ENCODE results near the gene NDOR1.

NDOR1 gene

DNA sequence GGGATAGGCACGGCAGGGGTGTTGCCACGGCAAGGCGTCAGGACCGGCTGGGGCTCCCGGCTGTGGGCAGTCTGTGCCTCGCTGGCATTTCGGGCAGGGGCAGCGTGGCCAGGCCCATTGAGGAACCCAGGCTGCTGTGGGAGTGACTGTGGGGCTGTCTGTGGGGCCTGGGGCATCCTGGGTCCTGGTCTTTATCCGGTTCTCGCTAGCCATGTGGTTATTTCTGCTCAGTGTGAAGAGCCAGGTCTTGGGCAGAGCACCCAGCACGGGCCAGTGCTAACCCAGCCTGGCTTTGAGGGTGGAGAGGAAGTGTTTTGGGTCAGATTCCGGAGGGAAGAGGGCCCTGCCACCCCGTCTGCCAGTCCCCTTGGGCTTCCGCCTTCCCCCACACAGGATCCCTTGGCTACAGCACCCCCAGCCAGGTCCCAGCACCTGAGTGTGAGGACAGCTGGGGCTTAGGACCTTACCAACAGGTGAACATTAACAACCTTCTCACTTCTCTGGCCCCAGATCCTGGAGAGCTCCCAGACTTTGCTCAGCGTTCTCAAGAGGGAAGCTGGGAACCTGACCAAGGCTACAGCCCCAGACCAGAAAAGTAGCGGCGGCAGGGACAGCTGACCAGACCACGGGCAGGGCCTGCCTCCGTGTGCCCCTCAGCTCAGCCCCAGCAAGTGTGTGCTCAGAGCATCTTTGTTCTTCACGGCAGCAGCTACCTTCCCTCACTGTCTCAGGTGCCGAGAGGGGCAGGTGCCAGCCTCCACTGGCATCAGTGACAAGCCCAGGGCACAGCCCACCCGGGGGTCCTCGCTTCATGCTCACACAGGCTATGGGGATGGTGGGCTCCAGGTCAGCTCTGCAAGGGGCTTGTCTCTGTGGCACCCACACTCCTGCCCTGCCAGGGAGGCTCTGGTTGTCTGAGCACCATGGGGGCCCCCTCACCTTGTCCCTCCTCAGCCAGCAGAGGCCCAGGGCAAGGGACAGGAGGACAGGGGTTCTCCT lies 15.9 kb upstream of the NDOR1 start:
- Histone ChIP-seq H3K27me3 (ENCODE audit: insufficient read depth, poor library complexity, severe bottlenecking) (no peaks in the 10 kb centered on the region), H3K27ac (replicated peaks) (peak overlapping the region; percentile 73), H3K4me3 (replicated peaks; ENCODE audit: insufficient read depth, low read length) (peak overlapping the region; percentile 99)
- TF ChIP-seq, protein P1, sequence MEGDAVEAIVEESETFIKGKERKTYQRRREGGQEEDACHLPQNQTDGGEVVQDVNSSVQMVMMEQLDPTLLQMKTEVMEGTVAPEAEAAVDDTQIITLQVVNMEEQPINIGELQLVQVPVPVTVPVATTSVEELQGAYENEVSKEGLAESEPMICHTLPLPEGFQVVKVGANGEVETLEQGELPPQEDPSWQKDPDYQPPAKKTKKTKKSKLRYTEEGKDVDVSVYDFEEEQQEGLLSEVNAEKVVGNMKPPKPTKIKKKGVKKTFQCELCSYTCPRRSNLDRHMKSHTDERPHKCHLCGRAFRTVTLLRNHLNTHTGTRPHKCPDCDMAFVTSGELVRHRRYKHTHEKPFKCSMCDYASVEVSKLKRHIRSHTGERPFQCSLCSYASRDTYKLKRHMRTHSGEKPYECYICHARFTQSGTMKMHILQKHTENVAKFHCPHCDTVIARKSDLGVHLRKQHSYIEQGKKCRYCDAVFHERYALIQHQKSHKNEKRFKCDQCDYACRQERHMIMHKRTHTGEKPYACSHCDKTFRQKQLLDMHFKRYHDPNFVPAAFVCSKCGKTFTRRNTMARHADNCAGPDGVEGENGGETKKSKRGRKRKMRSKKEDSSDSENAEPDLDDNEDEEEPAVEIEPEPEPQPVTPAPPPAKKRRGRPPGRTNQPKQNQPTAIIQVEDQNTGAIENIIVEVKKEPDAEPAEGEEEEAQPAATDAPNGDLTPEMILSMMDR (IDR thresholded peaks at IDR 0.05; ENCODE audit: insufficient read depth, low read length): no peak
- TF ChIP-seq GABPA (IDR thresholded peaks at IDR 0.05; ENCODE audit: low read depth): no peak
- no peak for TF ChIP-seq REST (IDR thresholded peaks at IDR 0.05; ENCODE audit: insufficient replicate concordance, low read depth)
- TF ChIP-seq POLR2AphosphoS5 (IDR thresholded peaks at IDR 0.05; ENCODE audit: low read depth): no peak
- no peak; the same call in 1 of the 2 replicates for TF ChIP-seq SPI1 (IDR thresholded peaks at IDR 0.05; ENCODE audit: borderline replicate concordance, low read depth)
- no peak for DNase-seq (ENCODE audit: low read depth in 1 of 2, low spot score in 1 of 2)

DNA sequence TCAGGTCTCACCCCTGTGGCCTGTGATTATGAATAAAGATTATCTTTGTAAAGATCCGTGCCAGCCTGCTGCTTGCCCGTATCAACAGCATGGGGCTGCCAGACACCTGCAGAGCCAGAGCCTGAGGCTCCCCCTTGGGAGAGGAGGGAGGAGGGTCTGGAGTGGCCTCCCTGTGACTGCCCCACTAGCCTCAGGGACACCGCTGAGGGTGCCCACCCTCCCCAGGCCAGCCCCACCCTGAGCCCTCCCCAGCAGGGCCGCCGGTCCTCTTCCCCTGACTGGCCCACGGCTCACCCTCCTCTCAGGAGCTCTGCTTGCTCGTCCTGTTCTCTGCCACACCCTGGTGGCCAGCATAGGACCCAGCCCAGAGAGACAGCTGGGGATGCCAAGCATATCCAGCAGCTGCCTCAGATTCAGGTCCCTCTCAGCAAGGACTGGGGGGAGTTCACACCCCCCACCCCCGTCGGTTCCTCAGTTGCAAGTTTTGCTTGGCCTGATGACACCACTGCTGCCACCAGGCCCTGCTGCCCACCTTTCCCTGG lies 15.1 kb upstream of the NDOR1 start:
- TF ChIP-seq, protein P1 (IDR thresholded peaks at IDR 0.05; ENCODE audit: insufficient read depth, low read length): no peak
- TF ChIP-seq GABPA (IDR thresholded peaks at IDR 0.05; ENCODE audit: low read depth) (no peak), SPI1 (IDR thresholded peaks at IDR 0.05; ENCODE audit: borderline replicate concordance, low read depth) (no peak), REST (IDR thresholded peaks at IDR 0.05; ENCODE audit: insufficient replicate concordance, low read depth) (no peak), POLR2AphosphoS5 (IDR thresholded peaks at IDR 0.05; ENCODE audit: low read depth) (no peak)
- no peak for DNase-seq (ENCODE audit: low read depth in 1 of 2, low spot score in 1 of 2)
- peak overlapping the region; percentile 73; the same call in 1 of the 2 replicates for H3K27ac ChIP-seq (replicated peaks)

DNA sequence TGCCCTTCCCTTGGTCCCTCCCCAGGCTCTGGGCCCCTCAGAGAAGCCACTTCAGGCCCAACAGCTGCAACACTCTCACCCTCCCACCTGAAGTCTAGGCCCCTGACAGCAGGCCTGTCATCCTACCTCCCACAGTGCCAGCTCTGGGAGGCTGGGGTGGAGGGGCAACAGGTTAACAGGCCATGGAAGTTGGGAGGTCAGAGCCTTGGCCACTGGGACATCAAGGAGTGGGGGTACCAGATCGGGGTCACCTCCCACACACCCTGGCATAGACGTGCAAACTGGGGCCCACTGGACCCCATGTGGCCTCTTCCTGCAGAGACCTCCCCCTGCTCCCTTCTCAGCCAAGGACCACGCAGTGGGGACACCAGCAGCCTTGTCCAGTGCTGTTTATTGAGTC lies 14.3 kb upstream of the NDOR1 start:
- no peaks in the 10 kb centered on the region for H3K27me3 ChIP-seq (ENCODE audit: insufficient read depth, poor library complexity, severe bottlenecking)
- H3K4me3 ChIP-seq (replicated peaks; ENCODE audit: insufficient read depth, low read length): no peak overlapping the region
- H3K27ac ChIP-seq (replicated peaks): no peak overlapping the region
- no peak for DNase-seq (ENCODE audit: low read depth in 1 of 2, low spot score in 1 of 2)
- TF ChIP-seq, protein P1 (IDR thresholded peaks at IDR 0.05; ENCODE audit: insufficient read depth, low read length): no peak
- no peak for TF ChIP-seq SPI1 (IDR thresholded peaks at IDR 0.05; ENCODE audit: borderline replicate concordance, low read depth)
- TF ChIP-seq REST (IDR thresholded peaks at IDR 0.05; ENCODE audit: insufficient replicate concordance, low read depth): no peak
- TF ChIP-seq POLR2AphosphoS5 (IDR thresholded peaks at IDR 0.05; ENCODE audit: low read depth): no peak
- no peak for TF ChIP-seq GABPA (IDR thresholded peaks at IDR 0.05; ENCODE audit: low read depth)

More for the DNA sequence above, 15.1 kb upstream of the NDOR1 start:
- no peaks in the 10 kb centered on the region for H3K27me3 ChIP-seq (ENCODE audit: insufficient read depth, poor library complexity, severe bottlenecking)
- no peak overlapping the region for H3K4me3 ChIP-seq (replicated peaks; ENCODE audit: insufficient read depth, low read length)

Data from HL-60 (cell line).